T-cell (primary cell): ENCODE results near the gene CLSTN2. TPM values are rescaled to one million over a fixed set of nuclear protein-coding genes. Genes with fewer than 3 reads are reported as not detected.

Experiments
- ATAC-seq, 4 experiments: fragments of 200-7000 bp in 3 of 4; fragments of 150-1000 bp in 1 of 4; cut with Tn5 transposase; replicated peaks in 1 of 4; 1 replicate in 3 of 4; 2 replicates in 1 of 4; pipeline ENCODE4 v1.10.0; 2021; ENCODE audit warnings: moderate library complexity in 3 of 4, mild to moderate bottlenecking in 2 of 4, moderate number of reproducible peaks in 1 of 4
- CTCF ChIA-PET, 2 donors: fragments of 300-600 bp; sonication (Branson Sonifier 250); formaldehyde crosslinking; loops; one replicate each; lab custom pipeline; 2022; ENCODE audit warnings: antibody characterized with exemption in 2 of 2; lab: Charles Lee
- POLR2A ChIA-PET, 2 donors: fragments of 300-600 bp; sonication (Branson Sonifier 250); formaldehyde crosslinking; loops; one replicate each; lab custom pipeline; 2022; ENCODE audit warnings: antibody characterized with exemption in 2 of 2; lab: Charles Lee
- DNase-seq, 35 experiments: peaks; one replicate each; pipeline versions ENCODE4 v3.0.0 to v3.0.0-alpha.2; 2013 to 2023
- H3K27ac ChIP-seq: one replicate; pipeline ENCODE4 v1.5.1; 2013; ENCODE audit warnings: low read length
- H3K27me3 ChIP-seq, 2 experiments: replicated peaks in 1 of 2; 1 replicate in 1 of 2; 2 replicates in 1 of 2; pipeline versions ENCODE4 v1.6.1 to v1.7.0; 2013; ENCODE audit warnings: low read length in 1 of 2, mixed read lengths in 1 of 2; ENCODE audit not compliant: control insufficient read depth in 2 of 2, insufficient read depth in 2 of 2; ENCODE audit errors: extremely low read depth in 1 of 2
- H3K36me3 ChIP-seq, 2 donors: 1 replicate in 1 of 2; 2 replicates in 1 of 2; pipeline versions ENCODE4 v1.6.1 to v1.7.0; 2013; ENCODE audit warnings: low read length in 1 of 2; ENCODE audit not compliant: control insufficient read depth in 2 of 2, insufficient read depth in 1 of 2; ENCODE audit errors: extremely low read depth in 1 of 2
- H3K4me1 ChIP-seq, 2 experiments: 1 replicate in 1 of 2; 2 replicates in 1 of 2; pipeline versions ENCODE4 v1.6.1 to v1.7.0; 2013; ENCODE audit warnings: low read length in 2 of 2, mixed read lengths in 1 of 2; ENCODE audit not compliant: insufficient read depth in 2 of 2, control insufficient read depth in 1 of 2; ENCODE audit errors: extremely low read depth in 1 of 2
- H3K4me3 ChIP-seq, 2 donors: 1 replicate in 1 of 2; 2 replicates in 1 of 2; pipeline versions ENCODE4 v1.5.1 to v1.7.0; 2013; ENCODE audit warnings: mild to moderate bottlenecking in 2 of 2, low read length in 1 of 2, moderate library complexity in 1 of 2; ENCODE audit not compliant: control insufficient read depth in 1 of 2; ENCODE audit errors: extremely low read depth in 1 of 2
- H3K9me3 ChIP-seq: 2 replicates; pipeline ENCODE4 v1.7.0; 2013
- H3K27ac Mint-ChIP-seq, 2 donors: one replicate each; pipeline ENCODE4 v1.8.0; 2020 to 2021; ENCODE audit warnings: mild to moderate bottlenecking in 2 of 2, mixed read lengths in 2 of 2
- H3K27me3 Mint-ChIP-seq, 2 donors: one replicate each; pipeline ENCODE4 v1.8.0; 2021 to 2022; ENCODE audit warnings: mixed read lengths in 2 of 2
- H3K36me3 Mint-ChIP-seq: one replicate; pipeline ENCODE4 v1.8.0; 2021; ENCODE audit warnings: mixed read lengths
- H3K4me1 Mint-ChIP-seq, 3 donors: one replicate each; pipeline ENCODE4 v1.8.0; 2020 to 2022; ENCODE audit warnings: mixed read lengths in 3 of 3, mild to moderate bottlenecking in 1 of 3
- H3K4me3 Mint-ChIP-seq, 3 donors: one replicate each; pipeline ENCODE4 v1.8.0; 2020 to 2022; ENCODE audit warnings: mild to moderate bottlenecking in 3 of 3, mixed read lengths in 3 of 3, moderate library complexity in 3 of 3
- H3K9me3 Mint-ChIP-seq, 3 donors: one replicate each; pipeline ENCODE4 v1.8.0; 2020 to 2022; ENCODE audit warnings: mixed read lengths in 3 of 3
- WGBS: methylation state at CpG from one replicate; pipeline ENCODE4 v1.1.5; 2013; ENCODE audit warnings: missing lambda C conversion rate; ENCODE audit not compliant: insufficient coverage; 5-methylcytosine and 5-hydroxymethylcytosine counted together
- total RNA-seq, 35 experiments: library from RNA in 6 of 35; stranded (reverse) in 6 of 35; fragments of 120-200 nt in 1 of 35; gene quantifications; one replicate each; pipeline versions ENCODE4 v1.2.1 to v1.2.4 and lab custom pipeline; 2013 to 2026

Gene CLSTN2
- total RNA-seq, 5 donors from 2014 or later (not counting 1 experiment from before 2014, with no cell fraction given), result under 0.01 to 0.12 (median 0.03) TPM; not detected in 2

DNA sequence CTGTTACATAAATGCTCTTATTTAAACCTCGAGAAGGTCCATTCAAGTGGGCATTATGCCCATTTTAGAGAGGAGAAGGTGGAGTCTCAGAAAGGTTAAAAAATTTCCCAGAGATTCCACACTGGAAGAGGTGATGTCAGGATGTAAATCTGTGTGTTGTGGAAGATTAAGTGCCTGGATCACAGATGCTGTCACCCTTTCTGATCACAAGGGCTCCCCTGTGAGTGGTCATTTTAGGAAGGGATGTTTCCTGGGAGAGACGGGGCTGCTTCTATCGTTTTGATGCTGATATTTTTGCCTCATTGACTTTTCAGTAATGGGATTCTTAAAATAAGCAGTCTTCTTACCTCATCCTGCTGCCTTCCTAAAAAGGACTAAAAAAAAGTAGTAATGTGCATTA, 132.5 kb downstream of the CLSTN2 start:
- no CpG with 5 or more reads among the region's 3 CpGs for WGBS
- CTCF ChIA-PET, result no interaction called here
- Histone ChIP-seq H3K9me3 (no peaks in the 10 kb centered on the region), H3K27ac (no peak overlapping the region), H3K4me3 (no peak overlapping the region), H3K4me1 (no peaks in the 10 kb centered on the region), H3K27me3 (peaks cover 0 to 6% of the 10 kb centered on the region in 2 experiments), H3K36me3 (no peaks in the 10 kb centered on the region)
- DNase-seq (no peak), ATAC-seq (no peak)
- Mint-ChIP-seq H3K27me3 (peaks cover 1 to 5% of the 10 kb centered on the region in 2 donors), H3K9me3 (peaks cover 0 to 6% (median 0%) of the 10 kb centered on the region in 3 donors), H3K27ac (no peak overlapping the region), H3K4me1 (no peaks in the 10 kb centered on the region), H3K36me3 (no peaks in the 10 kb centered on the region), H3K4me3 (no peak overlapping the region)
- POLR2A ChIA-PET, result no interaction called here

DNA sequence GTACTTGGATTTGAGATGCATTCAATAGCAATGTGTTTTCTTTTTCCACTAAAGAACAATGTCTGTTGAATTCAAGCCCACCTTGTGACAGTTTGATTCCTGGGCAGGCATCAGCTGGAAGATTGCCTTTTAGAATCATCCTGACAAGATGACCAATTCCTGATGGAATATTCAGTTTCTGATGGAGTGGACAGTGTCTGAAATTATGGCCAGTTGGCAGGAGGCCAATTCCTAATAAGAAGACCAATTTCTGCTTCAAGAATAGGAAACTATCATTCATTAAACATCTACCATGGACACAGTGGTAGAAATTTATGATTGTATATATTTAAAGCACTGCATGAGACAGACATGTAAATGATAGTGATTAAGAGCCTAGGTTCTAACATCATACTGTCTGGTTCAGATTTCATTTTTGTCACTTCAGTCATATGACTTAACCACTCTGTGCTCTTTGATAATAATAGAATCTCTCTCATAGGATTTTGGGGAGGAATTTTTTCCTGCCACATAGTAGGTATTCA, 133.6 kb downstream of the CLSTN2 start:
- Histone ChIP-seq H3K4me3 (no peak overlapping the region), H3K27me3 (peaks cover 0 to 6% of the 10 kb centered on the region in 2 experiments), H3K36me3 (no peaks in the 10 kb centered on the region), H3K27ac (no peak overlapping the region), H3K9me3 (no peaks in the 10 kb centered on the region), H3K4me1 (no peaks in the 10 kb centered on the region)
- Mint-ChIP-seq H3K9me3 (peaks cover 0 to 6% (median 0%) of the 10 kb centered on the region in 3 donors), H3K4me3 (no peak overlapping the region), H3K36me3 (no peaks in the 10 kb centered on the region), H3K27me3 (peaks cover 1 to 5% of the 10 kb centered on the region in 2 donors), H3K27ac (no peak overlapping the region), H3K4me1 (no peaks in the 10 kb centered on the region)
- DNase-seq (no peak), ATAC-seq (no peak)
- ChIA-PET CTCF (no interaction called here), POLR2A (no interaction called here)

DNA sequence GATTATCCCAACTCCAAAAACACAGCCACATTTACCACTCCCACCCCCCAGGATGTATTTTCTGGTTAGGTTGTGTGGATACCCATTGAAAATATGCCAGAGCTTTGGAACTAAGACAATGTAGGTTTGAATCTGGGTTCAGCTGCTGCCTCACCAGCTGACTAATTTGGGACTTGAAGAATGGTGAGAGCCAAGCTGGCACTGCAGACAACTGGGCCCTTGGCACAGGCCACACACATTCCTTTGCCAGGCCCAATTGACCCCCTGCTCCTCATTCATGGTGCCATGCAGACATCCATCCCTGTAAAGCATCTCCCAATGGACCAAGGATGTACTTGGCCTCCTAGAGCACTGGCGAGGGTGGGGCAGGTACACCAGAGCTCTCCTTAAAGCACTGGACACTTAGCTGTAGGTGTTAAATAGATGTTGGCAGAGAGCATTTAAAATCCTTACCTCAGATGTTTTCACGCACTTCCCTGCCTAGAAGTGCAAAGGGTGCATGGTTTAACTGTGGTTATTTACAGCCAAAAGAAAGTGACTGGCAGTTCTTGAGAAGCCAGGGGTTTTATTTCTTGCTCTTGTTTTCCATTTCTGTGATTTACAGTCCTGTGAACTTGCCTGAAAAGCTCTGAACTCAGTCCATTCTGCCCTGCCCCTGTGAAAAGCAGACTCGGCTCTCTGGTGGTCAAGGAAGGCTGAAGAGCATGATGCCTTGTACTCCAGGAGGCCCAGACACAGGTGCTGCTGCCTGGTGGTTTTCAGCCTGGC, 138.5 kb downstream of the CLSTN2 start:
- Mint-ChIP-seq H3K9me3 (no peaks in the 10 kb centered on the region), H3K27me3 (peaks cover 4 to 5% of the 10 kb centered on the region in 2 donors), H3K4me3 (no peak overlapping the region), H3K27ac (no peak overlapping the region), H3K4me1 (no peaks in the 10 kb centered on the region), H3K36me3 (no peaks in the 10 kb centered on the region)
- no peaks in the 10 kb centered on the region for H3K4me1 ChIP-seq
- H3K27me3 ChIP-seq, result no peaks in the 10 kb centered on the region
- no peaks in the 10 kb centered on the region for H3K36me3 ChIP-seq
- CTCF ChIA-PET, result no interaction called here
- no peaks in the 10 kb centered on the region for H3K9me3 ChIP-seq
- 66% methylated on average over 2 of the region's 3 CpGs for WGBS
- no peak overlapping the region for H3K4me3 ChIP-seq
- DNase-seq (no peak), ATAC-seq (no peak)
- no peak overlapping the region for H3K27ac ChIP-seq
- POLR2A ChIA-PET, result no interaction called here

DNA sequence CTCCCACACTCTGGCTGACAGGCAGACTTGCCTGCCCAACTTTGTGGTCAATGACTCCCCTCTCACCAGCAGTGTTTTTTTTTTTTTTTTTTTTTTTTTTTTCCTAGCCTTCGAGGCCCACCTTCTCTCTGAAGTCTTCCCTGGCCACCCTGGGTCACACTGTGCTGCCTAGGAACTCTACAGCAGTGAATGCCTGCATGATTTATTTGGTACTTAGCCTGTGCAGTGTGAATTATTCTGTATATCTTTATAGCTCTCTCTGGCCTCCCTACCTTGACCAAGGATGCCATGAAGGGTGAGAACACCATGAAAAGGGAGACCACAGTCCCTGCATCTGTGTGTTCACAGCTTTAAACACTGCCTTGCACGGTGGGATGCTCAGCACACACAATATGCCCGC, 141.6 kb downstream of the CLSTN2 start:
- Histone ChIP-seq H3K9me3 (no peaks in the 10 kb centered on the region), H3K27ac (no peak overlapping the region), H3K27me3 (no peaks in the 10 kb centered on the region), H3K4me3 (no peak overlapping the region), H3K4me1 (no peaks in the 10 kb centered on the region), H3K36me3 (no peaks in the 10 kb centered on the region)
- H3K4me3 Mint-ChIP-seq, result no peak overlapping the region
- WGBS, result no CpG with 5 or more reads among the region's 3 CpGs
- H3K36me3 Mint-ChIP-seq, result no peaks in the 10 kb centered on the region
- ATAC-seq (no peak), DNase-seq (no peak)
- H3K27ac Mint-ChIP-seq, result no peak overlapping the region
- no peaks in the 10 kb centered on the region for H3K4me1 Mint-ChIP-seq
- POLR2A ChIA-PET, result no interaction called here
- H3K27me3 Mint-ChIP-seq, result peaks cover 0 to 4% of the 10 kb centered on the region in 2 donors
- CTCF ChIA-PET, result no interaction called here
- no peaks in the 10 kb centered on the region for H3K9me3 Mint-ChIP-seq

DNA sequence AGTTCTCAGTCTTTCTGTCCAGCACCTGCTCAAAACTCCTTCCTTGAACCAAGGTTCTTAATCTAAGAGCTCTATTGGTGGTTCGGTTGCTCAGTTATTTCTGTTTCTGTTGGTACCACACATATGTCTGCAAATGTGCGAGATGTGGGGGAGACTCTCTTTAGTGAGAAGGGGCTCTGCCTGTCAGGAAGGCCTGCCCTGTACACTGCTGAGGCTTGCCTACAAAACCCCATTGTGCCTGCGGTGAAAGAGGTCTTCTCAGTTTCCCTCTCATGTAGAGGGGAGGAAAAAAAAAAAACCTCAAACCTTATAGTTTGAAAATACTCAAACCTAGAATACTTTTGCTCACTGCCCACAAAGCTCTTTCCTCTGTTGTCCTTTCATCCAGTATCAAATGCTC, 142.4 kb downstream of the CLSTN2 start:
- no peaks in the 10 kb centered on the region for H3K9me3 Mint-ChIP-seq

DNA sequence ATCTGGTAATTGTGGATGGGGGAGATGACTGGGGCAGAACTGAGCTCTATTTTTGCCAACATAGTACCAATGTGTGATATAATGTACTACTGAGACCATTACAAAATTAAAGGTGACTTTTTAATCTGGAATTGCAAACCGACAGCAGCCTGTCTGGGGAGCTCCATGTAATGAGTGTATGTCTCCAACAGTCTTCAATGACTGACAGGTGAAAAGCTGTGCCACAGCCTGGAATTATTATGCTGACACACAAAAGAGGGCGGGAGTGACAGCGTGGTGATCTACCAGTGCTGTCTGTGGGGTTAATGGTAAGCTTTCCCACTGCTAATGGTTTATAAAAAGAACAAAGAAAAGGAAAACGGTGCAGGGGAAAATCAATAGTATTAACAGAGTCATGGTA, 143.4 kb downstream of the CLSTN2 start:
- ChIA-PET CTCF (no interaction called here), POLR2A (no interaction called here)
- no peak overlapping the region for H3K4me3 ChIP-seq
- no peaks in the 10 kb centered on the region for H3K9me3 ChIP-seq
- Mint-ChIP-seq H3K9me3 (no peaks in the 10 kb centered on the region), H3K36me3 (no peaks in the 10 kb centered on the region), H3K27me3 (peaks cover 0 to 6% of the 10 kb centered on the region in 2 donors), H3K4me3 (no peak overlapping the region), H3K4me1 (no peaks in the 10 kb centered on the region), H3K27ac (no peak overlapping the region)
- no peaks in the 10 kb centered on the region for H3K4me1 ChIP-seq
- 73% methylated on average over 4 of the region's 4 CpGs for WGBS
- ATAC-seq (no peak), DNase-seq (no peak)
- H3K36me3 ChIP-seq, result no peaks in the 10 kb centered on the region
- H3K27me3 ChIP-seq, result no peaks in the 10 kb centered on the region
- no peak overlapping the region for H3K27ac ChIP-seq

More for the DNA sequence above, 142.4 kb downstream of the CLSTN2 start:
- H3K27me3 ChIP-seq, result no peaks in the 10 kb centered on the region
- no peaks in the 10 kb centered on the region for H3K36me3 ChIP-seq
- CTCF ChIA-PET, result no interaction called here
- WGBS, result no CpG with 5 or more reads among the region's 3 CpGs
- H3K27ac Mint-ChIP-seq, result no peak overlapping the region
- no peak overlapping the region for H3K27ac ChIP-seq
- no peaks in the 10 kb centered on the region for H3K36me3 Mint-ChIP-seq
- H3K4me3 Mint-ChIP-seq, result no peak overlapping the region
- no peaks in the 10 kb centered on the region for H3K9me3 ChIP-seq
- peaks cover 0 to 4% of the 10 kb centered on the region in 2 donors for H3K27me3 Mint-ChIP-seq
- POLR2A ChIA-PET, result no interaction called here
- ATAC-seq, result no peak
- H3K4me3 ChIP-seq, result no peak overlapping the region
- DNase-seq, result no peak
- no peaks in the 10 kb centered on the region for H3K4me1 Mint-ChIP-seq
- H3K4me1 ChIP-seq, result no peaks in the 10 kb centered on the region
